ENCODE measurements around the gene CPS1.

CPS1 gene

DNA sequence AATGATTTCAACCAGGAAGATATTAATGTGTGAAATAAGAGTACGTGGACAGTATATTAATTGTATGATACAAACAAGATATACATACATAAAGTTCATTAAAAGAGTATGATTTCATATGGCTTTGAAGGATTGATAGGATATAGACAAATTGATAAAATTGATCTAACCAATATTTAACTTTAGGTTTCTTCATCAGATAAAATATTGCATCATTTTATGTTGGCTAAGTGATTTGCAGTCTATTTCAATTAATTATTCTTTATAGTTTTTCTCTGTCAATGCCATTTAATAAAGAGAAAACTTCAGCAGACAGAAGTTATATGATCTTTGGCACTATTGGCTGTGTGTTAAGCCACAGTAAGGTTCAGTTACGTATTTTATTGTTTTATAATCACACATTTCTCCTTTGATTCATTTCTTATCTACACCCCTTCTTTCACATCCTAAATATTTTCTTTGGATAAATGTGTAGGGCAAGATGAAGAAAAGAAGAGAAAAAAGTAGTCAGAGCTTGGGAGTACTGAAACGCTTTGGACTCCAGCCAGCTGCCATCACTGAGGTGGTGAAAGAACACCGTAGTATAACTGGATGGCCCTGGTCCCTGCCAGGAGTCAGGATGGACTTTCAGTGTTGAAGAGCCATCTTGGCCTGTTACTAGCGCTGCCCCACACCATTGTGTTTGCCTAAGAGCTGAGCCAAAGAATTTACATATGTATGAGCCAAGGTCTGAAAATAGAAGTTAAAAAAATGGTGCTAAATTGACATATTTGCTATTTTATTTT, 9.8 kb upstream of the CPS1 start:
- DNase-seq (ENCODE audit: low spot score): no peak

- DNase-seq (ENCODE audit: low spot score): no peak
Observed at GRCh38 chr2:210548031-210548430, 8.4 kb upstream of the CPS1 start.

DNA sequence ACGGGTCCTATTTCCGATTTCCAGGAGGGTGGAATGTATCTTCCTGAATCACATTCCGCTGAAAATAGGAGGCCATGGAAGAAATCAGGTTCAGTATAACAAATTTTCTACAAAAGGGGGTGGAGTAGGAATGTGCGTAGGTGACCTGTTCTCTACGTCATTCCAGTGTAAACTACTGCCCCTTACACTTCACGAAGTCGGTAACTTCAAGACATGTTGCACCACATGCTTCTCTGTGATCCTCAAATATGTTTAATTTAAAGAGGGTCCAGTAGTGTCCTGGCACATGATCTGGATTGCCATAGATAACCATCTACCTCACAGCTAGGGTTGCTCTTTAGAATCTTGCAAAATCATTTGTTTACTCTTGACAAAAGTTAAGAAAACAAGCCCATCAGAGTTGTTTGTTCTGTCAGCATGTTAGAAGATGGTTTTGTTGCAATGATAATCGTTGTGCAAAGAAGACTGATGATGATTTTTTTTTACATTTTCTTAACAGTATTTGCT, 7.5 kb upstream of the CPS1 start:
- DNase-seq (ENCODE audit: low spot score): peak; percentile 3

GRCh38 chr2:210551001-210551400, 5.4 kb upstream of the CPS1 start:
- DNase-seq (ENCODE audit: low spot score): no peak

GRCh38 chr2:210553373-210553772, 3.0 kb upstream of the CPS1 start:
- DNase-seq (ENCODE audit: low spot score): no peak

- no peak for DNase-seq (ENCODE audit: low spot score)
Observed at GRCh38 chr2:210555555-210555954, 844 bp upstream of the CPS1 start.

DNA sequence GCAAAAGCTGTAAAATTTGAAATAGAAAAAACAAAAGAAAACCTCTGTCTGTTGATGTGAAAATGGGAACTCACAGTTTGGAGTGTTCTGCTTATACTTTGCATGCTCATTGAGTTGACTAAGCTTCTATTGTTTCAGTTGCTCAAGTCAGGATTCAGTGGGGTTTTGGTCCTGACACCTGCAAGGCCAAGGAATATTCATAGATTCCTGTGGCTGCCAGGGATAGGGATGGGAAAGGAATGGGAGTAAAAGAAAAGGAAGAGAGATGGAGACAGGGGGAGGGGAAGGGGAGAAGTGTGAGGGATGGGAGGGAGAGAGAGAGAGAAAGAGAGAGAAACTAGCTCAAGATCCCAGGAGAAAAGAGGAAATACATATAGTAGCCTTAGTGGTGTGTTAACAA, 1.3 kb downstream of the CPS1 start:
- DNase-seq (ENCODE audit: low spot score): no peak

- no peak for DNase-seq (ENCODE audit: low spot score)
Observed at GRCh38 chr2:210558708-210559107, 2.3 kb downstream of the CPS1 start.

- no peak for DNase-seq (ENCODE audit: low spot score)
Observed at GRCh38 chr2:210559182-210559581, 2.8 kb downstream of the CPS1 start.

DNA sequence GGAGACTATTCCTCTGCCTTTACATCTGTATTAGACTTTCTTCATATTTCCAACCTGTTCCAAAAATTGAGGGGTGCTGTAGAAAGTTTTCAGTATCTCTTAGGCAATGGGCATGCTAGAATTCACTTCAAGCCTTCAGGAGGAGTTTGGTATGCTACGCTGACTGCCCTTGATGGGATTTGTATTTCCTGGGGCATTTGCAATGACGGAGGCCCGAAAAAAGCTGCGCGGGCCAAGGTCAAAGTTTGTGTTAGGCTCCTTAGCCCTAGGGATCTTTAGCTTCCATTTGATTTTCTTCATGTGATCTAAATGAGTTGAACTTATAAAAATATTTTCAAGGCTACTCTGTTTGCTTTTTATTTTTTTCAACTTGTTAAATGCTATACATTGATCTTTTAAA, 5.1 kb downstream of the CPS1 start:
- no peak for DNase-seq (ENCODE audit: low spot score)

- DNase-seq (ENCODE audit: low spot score): no peak
Observed at GRCh38 chr2:210562091-210562490, 5.7 kb downstream of the CPS1 start.

- no peak for DNase-seq (ENCODE audit: low spot score)
Observed at GRCh38 chr2:210562502-210563080, 6.2 kb downstream of the CPS1 start.

GRCh38 chr2:210567279-210567678, 10.9 kb downstream of the CPS1 start:
- DNase-seq (ENCODE audit: low spot score): no peak

- no peak for DNase-seq (ENCODE audit: low spot score)
Observed at GRCh38 chr2:210568108-210568507, 11.7 kb downstream of the CPS1 start.

GRCh38 chr2:210577263-210578071, 21.1 kb downstream of the CPS1 start:
- peak; percentile 9 for DNase-seq (ENCODE audit: low spot score)

- no peak for DNase-seq (ENCODE audit: low spot score)
Observed at GRCh38 chr2:210584834-210585233, 28.4 kb downstream of the CPS1 start.

GRCh38 chr2:210586381-210586780, 30.0 kb downstream of the CPS1 start:
- no peak for DNase-seq (ENCODE audit: low spot score)

DNA sequence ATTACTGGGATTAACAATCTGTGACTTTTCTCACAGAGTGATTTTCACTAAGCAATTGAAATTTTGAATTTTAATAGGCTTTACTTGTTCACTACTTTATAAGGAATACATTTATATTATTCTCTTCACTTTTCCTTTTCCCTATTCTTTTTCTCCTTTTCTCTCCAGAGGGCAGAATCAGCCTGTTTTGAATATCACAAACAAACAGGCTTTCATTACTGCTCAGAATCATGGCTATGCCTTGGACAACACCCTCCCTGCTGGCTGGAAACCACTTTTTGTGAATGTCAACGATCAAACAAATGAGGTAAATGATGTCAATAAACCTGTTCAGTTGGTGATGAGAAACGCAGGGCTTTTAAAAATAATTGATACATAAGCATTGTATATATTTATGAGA, 35.3 kb downstream of the CPS1 start:
- DNase-seq (ENCODE audit: low spot score): no peak

GRCh38 chr2:210592726-210593125, 36.3 kb downstream of the CPS1 start:
- no peak for DNase-seq (ENCODE audit: low spot score)

- DNase-seq (ENCODE audit: low spot score): no peak
Observed at GRCh38 chr2:210593166-210593565, 36.8 kb downstream of the CPS1 start.

- no peak for DNase-seq (ENCODE audit: low spot score)
Observed at GRCh38 chr2:210598219-210598618, 41.8 kb downstream of the CPS1 start.

GRCh38 chr2:210599476-210599875, 43.1 kb downstream of the CPS1 start:
- no peak for DNase-seq (ENCODE audit: low spot score)

DNA sequence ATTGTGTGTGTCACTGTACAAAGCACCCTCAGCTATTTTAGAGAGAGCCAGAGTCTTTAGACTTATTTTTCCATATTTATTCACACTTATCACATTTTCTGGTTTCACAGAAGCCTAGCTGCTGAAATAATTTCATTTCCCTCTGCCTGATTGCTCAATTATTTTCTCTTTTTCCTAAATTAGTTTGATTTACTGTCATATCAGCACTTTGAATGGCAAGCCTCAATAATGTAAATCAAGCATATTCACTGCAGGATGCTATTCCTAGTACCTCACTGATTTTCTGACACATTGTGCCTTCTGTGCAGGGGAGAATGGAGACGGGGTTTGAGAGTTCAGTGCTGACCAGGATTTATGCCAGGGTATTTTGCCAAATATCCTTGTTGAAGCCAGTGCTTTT, 48.3 kb downstream of the CPS1 start:
- DNase-seq (ENCODE audit: low spot score): no peak

All from HuH-7 (cell line).